ENCODE results near the gene CES3.
A peak's percentile ranks its signal among the peaks of the same experiment; 100 is the strongest.

GRCh38 chr16:67017810-67018488 is 56.9 kb downstream of the CES3 start:
- TF ChIP-seq EZH2phosphoT487 (IDR thresholded peaks at IDR 0.05; ENCODE audit: borderline replicate concordance, low read depth, low read length) (no peak), CTCF (conservative IDR thresholded peaks at IDR 0.05; ENCODE audit: low read length) (peak; percentile 90)

Measured in OCI-LY7 (cell line).